Cardiac muscle cell (in vitro differentiated cells and primary cell): ENCODE results near the gene EIF2S2. TPM values are rescaled to one million over a fixed set of nuclear protein-coding genes. Genes with fewer than 3 reads are reported as not detected.

Source experiments
- DNase-seq, 2 donors: peaks; one replicate each; pipeline versions ENCODE4 v3.0.0 to v3.0.0-alpha.2; 2010 to 2017; ENCODE audit warnings: low read depth in 1 of 2, low spot score in 1 of 2
- H3K27ac ChIP-seq: fragments of 200-600 bp; sonication (generic); 2 replicates; pipeline ENCODE4 v1.5.1; 2016
- H3K27me3 ChIP-seq: fragments of 200-600 bp; sonication (generic); 2 replicates; pipeline ENCODE4 v1.6.0; 2016; ENCODE audit warnings: control low read depth
- H3K36me3 ChIP-seq: fragments of 200-600 bp; sonication (generic); 2 replicates; pipeline ENCODE4 v1.5.1; 2016; ENCODE audit warnings: control low read depth
- H3K4me1 ChIP-seq: fragments of 200-600 bp; sonication (generic); 2 replicates; pipeline ENCODE4 v1.8.1; 2017; ENCODE audit warnings: low read depth, mild to moderate bottlenecking, mixed run types
- H3K4me3 ChIP-seq: fragments of 200-600 bp; sonication (generic); 2 replicates; pipeline ENCODE4 v1.5.1; 2016; ENCODE audit warnings: mild to moderate bottlenecking
- H3K9me3 ChIP-seq: fragments of 200-600 bp; sonication (generic); 2 replicates; pipeline ENCODE4 v1.5.1; 2017; ENCODE audit warnings: low read depth, mild to moderate bottlenecking, control low read depth
- CTCF ChIP-seq: IDR thresholded peaks from 2 replicates; pipeline ENCODE4 v1.5.1; 2012; ENCODE audit warnings: low read depth, mild to moderate bottlenecking, low read length
- polyA plus RNA-seq: library from polyadenylated mRNA; unstranded; fragments of >200 nt; fragmentation: Nextera tagmentation; extraction: Ambion mirVana; gene quantifications from 2 replicates; pipeline ENCODE4 v1.2.1, GENCODE V29; 2016
- total RNA-seq: library from RNA; depleted of rRNA; stranded (reverse); fragments of >200 nt; gene quantifications from 2 replicates; pipeline ENCODE4 v1.2.3, GENCODE V29; 2016

The EIF2S2 gene
- total and polyA plus RNA-seq, 2 experiments from 2014 or later = 42.6 to 43.4 TPM

- no peaks in the 10 kb centered on the region for H3K4me1 ChIP-seq
- no peak overlapping the region for H3K4me3 ChIP-seq
- no peak overlapping the region for H3K27ac ChIP-seq
- H3K9me3 ChIP-seq = no peaks in the 10 kb centered on the region
- TF ChIP-seq CTCF = no peak
- no peaks in the 10 kb centered on the region for H3K27me3 ChIP-seq
- no peaks in the 10 kb centered on the region for H3K36me3 ChIP-seq
- no peak for DNase-seq
Observed at GRCh38 chr20:34131491-34131890, 19.4 kb upstream of the EIF2S2 start.

- Histone ChIP-seq H3K27me3 (no peaks in the 10 kb centered on the region), H3K36me3 (no peaks in the 10 kb centered on the region), H3K27ac (no peak overlapping the region), H3K4me1 (no peaks in the 10 kb centered on the region), H3K4me3 (no peak overlapping the region), H3K9me3 (no peaks in the 10 kb centered on the region)
- TF ChIP-seq CTCF = peak; percentile 69
- DNase-seq = peak; percentile 83
Observed at GRCh38 chr20:34129518-34130162, 17.6 kb upstream of the EIF2S2 start.

GRCh38 chr20:34127792-34128191 is 15.7 kb upstream of the EIF2S2 start:
- TF ChIP-seq CTCF = no peak
- Histone ChIP-seq H3K4me1 (no peaks in the 10 kb centered on the region), H3K27ac (no peak overlapping the region), H3K4me3 (no peak overlapping the region), H3K36me3 (no peaks in the 10 kb centered on the region), H3K9me3 (no peaks in the 10 kb centered on the region), H3K27me3 (no peaks in the 10 kb centered on the region)
- no peak for DNase-seq

- H3K4me1 ChIP-seq = no peaks in the 10 kb centered on the region
- H3K27ac ChIP-seq = peak overlapping the region; percentile 22
- no peaks in the 10 kb centered on the region for H3K36me3 ChIP-seq
- H3K9me3 ChIP-seq = no peaks in the 10 kb centered on the region
- DNase-seq = no peak
- H3K27me3 ChIP-seq = no peaks in the 10 kb centered on the region
- TF ChIP-seq CTCF = no peak
- H3K4me3 ChIP-seq = no peak overlapping the region
Observed at GRCh38 chr20:34124469-34125249, 12.6 kb upstream of the EIF2S2 start.

GRCh38 chr20:34123309-34123708 is 11.3 kb upstream of the EIF2S2 start:
- Histone ChIP-seq H3K4me3 (no peak overlapping the region), H3K9me3 (no peaks in the 10 kb centered on the region), H3K4me1 (no peaks in the 10 kb centered on the region), H3K27ac (no peak overlapping the region), H3K27me3 (peaks cover 6% of the 10 kb centered on the region), H3K36me3 (no peaks in the 10 kb centered on the region)
- no peak for DNase-seq
- no peak for TF ChIP-seq CTCF
